Panc1 (cell line): ENCODE data around the gene NIPAL3. TPM values are rescaled to one million over a fixed set of nuclear protein-coding genes. Genes with fewer than 3 reads are reported as not detected.

Experiments used
- ATAC-seq: fragments of 200-7000 bp; cut with Tn5 transposase; 2 replicates; pipeline ENCODE4 v1.9.1; 2020; ENCODE audit warnings: mild to moderate bottlenecking, moderate library complexity
- BruUV-seq: library from RNA; stranded (reverse); fragments of 400-500 nt; replicated peaks from 2 replicates; lab custom pipeline; 2021; lab: Mats Ljungman, UMichigan
- CTCF ChIA-PET: fragments of 300-600 bp; sonication (Branson Sonifier 250); formaldehyde crosslinking; loops from one replicate; lab custom pipeline; 2022; ENCODE audit warnings: antibody characterized with exemption; lab: Charles Lee
- POLR2A ChIA-PET: fragments of 300-600 bp; sonication (Branson Sonifier 250); formaldehyde crosslinking; loops from one replicate; lab custom pipeline; 2022; ENCODE audit warnings: antibody characterized with exemption; lab: Charles Lee
- DNase-seq: peaks from one replicate; pipeline ENCODE4 v3.0.0-alpha.2; 2010; ENCODE audit warnings: low read depth, low spot score
- H3K27ac ChIP-seq: 2 replicates; pipeline ENCODE4 v1.5.1; 2011; ENCODE audit warnings: mild to moderate bottlenecking, low read length, inconsistent platforms
- H3K27me3 ChIP-seq: fragments of 200-500 bp; sonication (Bioruptor generic); 2 replicates; pipeline ENCODE4 v1.6.0; 2014; ENCODE audit warnings: low read length, inconsistent platforms; ENCODE audit not compliant: control insufficient read depth, insufficient read depth
- H3K36me3 ChIP-seq: fragments of 200-500 bp; sonication (Bioruptor generic); 2 replicates; pipeline ENCODE4 v1.5.1; 2014; ENCODE audit warnings: inconsistent platforms, mild to moderate bottlenecking, low read length, moderate library complexity; ENCODE audit not compliant: control insufficient read depth, insufficient read depth
- H3K4me1 ChIP-seq: 2 replicates; pipeline ENCODE4 v1.5.1; 2011; ENCODE audit warnings: inconsistent platforms, mild to moderate bottlenecking, low read length, moderate library complexity; ENCODE audit not compliant: control insufficient read depth, insufficient read depth
- H3K4me3 ChIP-seq, 2 experiments: 2 replicates each; pipeline ENCODE4 v1.5.1; 2011 to 2012; ENCODE audit warnings: low read depth in 2 of 2, low read length in 2 of 2, mild to moderate bottlenecking in 2 of 2, inconsistent platforms in 1 of 2, moderate library complexity in 1 of 2
- H3K9me3 ChIP-seq: fragments of 200-500 bp; sonication (Bioruptor generic); 2 replicates; pipeline ENCODE4 v1.5.1; 2014; ENCODE audit warnings: low read depth, mild to moderate bottlenecking, inconsistent platforms, low read length, moderate library complexity; ENCODE audit not compliant: control insufficient read depth, insufficient read depth
- CTCF ChIP-seq: fragments of 450-650 bp; IDR thresholded peaks from 2 replicates; pipeline ENCODE4 v1.5.1; 2017; ENCODE audit warnings: mild to moderate bottlenecking
- POLR2AphosphoS5 ChIP-seq: IDR thresholded peaks from 2 replicates; pipeline ENCODE4 v1.6.1; 2012; ENCODE audit warnings: mild to moderate bottlenecking, low read depth, low read length, moderate library complexity
- REST ChIP-seq, 2 experiments: IDR thresholded peaks; 2 replicates each; pipeline ENCODE4 v1.6.1; 2011 to 2012; ENCODE audit warnings: low read depth in 2 of 2, control low read depth in 1 of 2, low read length in 1 of 2, mild to moderate bottlenecking in 1 of 2, moderate library complexity in 1 of 2; ENCODE audit not compliant: insufficient read depth in 1 of 2
- SIN3A ChIP-seq: IDR thresholded peaks from 2 replicates; pipeline ENCODE4 v1.6.1; 2012; ENCODE audit warnings: low read depth, mild to moderate bottlenecking, low read length, moderate library complexity, borderline replicate concordance; ENCODE audit not compliant: insufficient read depth
- TCF7L2 ChIP-seq: IDR thresholded peaks from 2 replicates; pipeline ENCODE4 v1.6.1; 2011; ENCODE audit warnings: mild to moderate bottlenecking, low read depth, low read length, inconsistent platforms
- in situ Hi-C: cut with HindIII; loops from 2 replicates; pipeline ENCODE4 v1.10.0; 2016; ENCODE audit warnings: low sequenced_read_pairs, low pct_unique_long_range_greater_than_20kb
- intact Hi-C: fragments of 100-400 bp; cut with micrococcal nuclease; formaldehyde crosslinking; loops from one replicate; pipeline ENCODE4 v1.10.0; 2022; ENCODE audit not compliant: unreplicated experiment
- total RNA-seq: library from RNA; stranded (reverse); gene quantifications from one replicate; pipeline ENCODE4 v1.2.1, GENCODE V29; 2021; ENCODE audit not compliant: unreplicated experiment

The NIPAL3 gene
- total RNA-seq, 1 experiment from 2014 or later = 13.6 TPM

- POLR2A ChIA-PET = no interaction called here
- in situ Hi-C loops = no loop called here
Measured at GRCh38 chr1:24421502-24421901, 5.9 kb downstream of the NIPAL3 start.

GRCh38 chr1:24424207-24424606 is 8.6 kb downstream of the NIPAL3 start:
- DNase-seq = no peak
- ChIA-PET POLR2A (no interaction called here), CTCF (interaction anchor here (0.6 kb wide), 1 partner anchor 117 kb away, joined by 3 read pairs; no protein-coding TSS in a partner anchor)
- no peaks in the 10 kb centered on the region for H3K9me3 ChIP-seq
- no peaks in the 10 kb centered on the region for H3K27me3 ChIP-seq
- TF ChIP-seq CTCF (no peak), REST (IDR thresholded peaks at IDR 0.05; ENCODE audit: insufficient read depth in 1 of 2, low read depth in 2 of 2, low read length in 1 of 2) (no peak), POLR2AphosphoS5 (no peak), TCF7L2 (no peak), SIN3A (no peak)
- intact Hi-C loops = no loop called here
- in situ Hi-C loops = no loop called here
- H3K4me3 ChIP-seq = no peak overlapping the region
- ATAC-seq = no peak
- no peak overlapping the region for H3K27ac ChIP-seq
- BruUV-seq = no TSS peak
- H3K36me3 ChIP-seq = no peaks in the 10 kb centered on the region
- H3K4me1 ChIP-seq = no peaks in the 10 kb centered on the region

More at GRCh38 chr1:24421502-24421901, 5.9 kb downstream of the NIPAL3 start:
- CTCF ChIA-PET = interaction anchor here (0.6 kb wide), 1 partner anchor 271 kb away, joined by 6 read pairs; no protein-coding TSS in a partner anchor
- H3K4me3 ChIP-seq = no peak overlapping the region
- no peak overlapping the region for H3K27ac ChIP-seq
- peaks cover 13% of the 10 kb centered on the region; the same call in 1 of the 2 replicates for H3K4me1 ChIP-seq
- intact Hi-C loops = no loop called here
- BruUV-seq = no TSS peak
- H3K36me3 ChIP-seq = no peaks in the 10 kb centered on the region
- ATAC-seq (no peak), DNase-seq (no peak)
- no peaks in the 10 kb centered on the region for H3K9me3 ChIP-seq
- no peaks in the 10 kb centered on the region for H3K27me3 ChIP-seq
- TF ChIP-seq CTCF (peak; percentile 37), REST (IDR thresholded peaks at IDR 0.05; ENCODE audit: insufficient read depth in 1 of 2, low read depth in 2 of 2, low read length in 1 of 2) (no peak)
